Measurements from ENCODE around the gene NTM.
"Not testable (repeated sequence)": the region's sequence is repeated elsewhere in the genome, so short reads cannot be mapped to it uniquely, and the experiment has no call there.

The NTM gene

DNA sequence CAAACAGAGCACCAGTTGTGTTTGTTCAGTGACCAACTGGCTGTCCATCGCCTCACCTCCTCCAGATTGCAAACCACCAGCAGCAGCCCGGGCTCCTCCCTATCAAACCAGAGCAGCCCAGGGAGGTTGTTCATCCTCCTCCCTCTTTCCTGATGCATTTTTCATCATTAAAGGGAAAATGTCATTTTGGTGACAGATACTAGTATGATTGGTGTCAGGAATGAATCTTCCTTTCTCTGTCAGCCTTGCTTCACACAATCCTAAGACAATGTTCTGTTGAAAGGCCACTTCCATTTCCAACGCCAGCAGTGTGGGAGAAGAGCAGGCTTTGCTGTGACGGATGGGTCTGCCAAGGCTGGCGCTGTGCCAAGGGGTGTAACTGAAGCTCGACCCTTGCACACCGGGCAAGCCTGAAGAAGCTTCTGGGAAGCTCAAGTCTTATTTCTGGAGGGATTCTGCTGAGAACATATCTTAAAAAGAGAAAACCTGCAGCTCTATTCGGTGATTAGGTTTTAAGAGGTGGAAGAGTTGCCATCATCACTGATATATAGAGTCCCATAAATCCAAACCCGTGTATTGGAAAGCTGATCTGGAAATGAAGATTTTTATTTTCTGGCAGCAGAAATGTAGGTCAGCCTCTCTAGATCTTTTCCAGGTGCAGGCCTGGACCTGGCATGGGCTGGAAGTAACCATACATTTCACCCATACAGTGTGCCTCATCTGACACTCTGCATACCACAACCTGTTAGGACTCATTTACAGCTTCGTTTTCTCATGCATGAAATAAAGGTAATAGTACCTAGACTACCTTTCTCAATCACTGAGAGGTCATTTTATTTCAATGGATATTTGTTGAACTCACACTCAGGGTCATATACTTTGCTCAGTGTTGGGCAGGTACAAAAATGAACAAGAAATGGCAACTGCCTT is 524.5 kb downstream of the NTM start:
- DNase-seq (ENCODE audit: low spot score): no peak

DNA sequence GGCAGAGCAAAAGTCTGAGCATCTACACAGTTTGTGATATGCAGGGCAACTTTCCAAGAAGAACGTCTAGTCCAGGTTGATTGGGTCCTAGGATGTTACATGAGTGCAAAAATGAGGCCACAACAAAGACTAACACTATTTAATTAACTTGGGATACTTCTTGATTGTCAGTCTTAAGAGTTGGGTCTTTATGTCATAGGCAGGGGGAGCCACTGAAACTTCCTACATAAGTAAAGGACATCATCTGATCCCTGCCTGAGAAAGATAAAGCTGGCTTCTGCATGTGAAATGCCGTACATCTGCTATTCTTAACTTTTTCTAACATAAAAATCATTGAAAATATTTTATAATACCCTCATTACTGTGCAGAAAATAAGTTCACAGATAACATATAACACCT is 525.5 kb downstream of the NTM start:
- no peak for DNase-seq (ENCODE audit: low spot score)

DNA sequence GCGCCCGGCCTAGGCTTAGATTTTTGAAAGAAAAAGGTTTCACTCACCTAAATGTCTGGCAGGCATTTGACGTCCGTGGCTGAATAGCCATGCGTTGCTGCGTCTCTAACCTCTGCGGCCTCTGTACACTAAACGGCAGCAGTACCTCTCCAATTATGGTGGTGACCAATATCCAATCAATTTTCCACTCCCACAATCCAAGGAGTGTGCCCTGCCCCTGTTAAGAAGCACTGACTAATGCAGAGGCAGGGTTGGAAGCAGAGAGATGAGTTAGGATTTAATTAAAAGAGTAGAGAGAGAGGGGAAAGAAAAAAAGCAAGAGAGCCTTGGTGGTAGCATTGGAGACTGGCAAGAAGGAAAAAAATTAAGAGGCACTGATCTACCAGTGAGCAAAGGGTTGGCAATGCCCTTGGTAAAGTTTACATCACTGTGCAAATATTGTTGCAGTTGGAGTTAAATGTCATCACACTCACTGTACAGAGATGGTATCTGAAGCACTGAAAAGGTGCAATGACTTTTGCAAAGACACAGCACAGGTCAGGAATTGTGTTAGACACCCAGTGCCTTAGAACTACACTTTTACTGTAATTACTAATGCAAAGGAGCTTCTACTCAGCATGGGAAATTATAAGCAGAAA is 526.7 kb downstream of the NTM start:
- DNase-seq (ENCODE audit: low spot score): no peak

DNA sequence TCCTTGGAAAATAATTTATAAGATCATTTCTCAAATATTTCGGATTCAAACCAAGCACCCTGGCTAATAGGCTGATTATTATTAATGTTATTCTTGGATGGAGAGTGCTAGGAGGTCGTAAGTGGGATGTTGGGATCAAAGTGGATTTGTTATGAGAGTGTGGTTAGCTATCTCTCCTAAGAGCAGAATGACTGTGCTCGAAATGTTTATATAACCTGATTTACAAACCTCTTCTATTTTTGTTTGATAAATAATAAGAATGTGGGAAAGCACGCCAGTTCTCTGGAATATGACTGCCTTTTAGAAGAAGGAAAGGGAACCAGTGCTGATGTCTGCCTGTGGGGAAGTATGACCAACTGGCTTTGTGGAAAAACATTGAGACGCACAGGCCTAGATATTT is 527.5 kb downstream of the NTM start:
- DNase-seq (ENCODE audit: low spot score): no peak

DNA sequence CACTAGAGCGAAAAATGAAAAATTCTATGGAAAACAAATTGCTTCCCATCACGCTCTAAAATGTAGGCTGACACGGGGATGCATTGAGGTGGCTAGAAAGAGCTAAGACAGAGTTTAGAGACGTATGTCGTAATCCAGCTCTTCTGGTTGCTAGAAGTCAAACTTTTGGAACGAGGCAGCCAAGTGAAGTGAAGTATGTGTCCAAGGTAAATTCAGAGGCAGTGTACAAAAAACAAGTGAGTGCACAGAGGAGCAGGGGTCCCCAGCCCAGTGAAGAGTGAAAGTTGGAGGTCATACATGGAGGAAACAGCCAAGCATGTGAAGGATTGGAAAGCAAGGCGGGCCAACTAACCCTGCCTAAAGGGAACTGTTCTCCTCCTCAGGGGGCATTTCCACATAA is 528.5 kb downstream of the NTM start:
- no peak for DNase-seq (ENCODE audit: low spot score)

DNA sequence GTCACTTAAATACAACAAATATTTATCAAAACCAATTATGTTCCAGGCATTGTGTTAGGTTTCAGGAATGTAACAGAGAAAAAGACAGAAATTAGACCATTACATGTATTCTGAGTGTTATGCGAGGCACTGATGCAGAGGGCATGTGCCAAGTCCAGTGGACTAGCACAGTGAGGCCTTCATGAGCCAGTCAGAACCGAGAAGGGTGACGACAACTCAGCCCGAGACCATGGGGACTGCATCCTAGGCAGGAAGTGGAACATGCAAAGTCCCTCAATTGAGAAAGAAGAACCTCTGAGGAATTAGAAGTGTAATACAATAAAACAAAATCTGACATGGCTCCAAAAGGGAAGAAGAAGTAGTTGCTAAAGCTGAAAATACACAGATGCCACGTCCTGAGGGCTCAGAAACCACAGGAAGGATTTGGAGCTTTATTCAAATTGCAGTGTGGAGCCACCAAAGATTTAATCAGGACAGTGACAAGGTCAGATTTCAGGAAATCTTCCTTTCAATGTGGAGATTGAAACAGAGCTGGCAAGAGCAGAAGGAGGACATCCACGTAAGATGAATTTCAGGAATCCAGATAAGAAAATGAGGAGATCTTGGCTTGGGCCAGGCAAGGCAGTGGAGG is 529.6 kb downstream of the NTM start:
- DNase-seq (ENCODE audit: low spot score): no peak

DNA sequence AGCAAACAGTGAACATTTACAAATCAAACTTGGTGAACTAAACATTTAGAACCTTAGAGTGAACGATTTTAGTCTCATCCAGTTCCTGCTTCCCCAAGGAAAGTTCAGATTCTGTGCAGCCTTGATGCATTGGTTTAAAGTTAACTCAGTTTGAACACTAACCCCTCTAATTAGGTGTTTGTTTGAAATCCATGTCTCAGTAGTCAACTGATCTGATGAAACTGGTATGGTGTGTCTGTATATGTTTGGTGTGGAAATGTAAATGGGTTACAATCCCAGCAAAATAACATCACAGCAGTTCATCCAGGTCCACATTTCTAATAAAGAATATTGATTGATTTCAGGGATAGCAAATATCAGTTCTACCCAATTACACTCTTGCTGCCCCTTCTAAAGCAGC is 532.0 kb downstream of the NTM start:
- no peak for DNase-seq (ENCODE audit: low spot score)

DNA sequence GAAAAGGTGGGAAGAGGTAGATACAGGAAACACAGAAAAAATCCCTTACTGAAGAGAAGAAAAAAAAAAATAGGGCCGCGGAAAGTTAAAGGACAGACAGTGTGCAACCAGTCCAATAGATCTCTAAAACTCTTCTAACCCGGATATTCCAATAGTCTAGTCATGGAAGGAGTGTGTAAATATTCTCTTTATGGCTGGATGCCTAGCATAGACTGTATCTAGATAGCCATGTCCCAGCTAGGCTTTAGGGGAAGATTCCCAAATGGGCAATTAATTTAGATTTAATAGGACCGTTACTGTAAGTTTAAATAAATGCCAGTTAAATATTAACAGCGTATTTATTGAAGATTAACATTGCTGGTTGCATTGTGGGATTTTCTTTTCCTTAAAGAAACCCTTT is 532.7 kb downstream of the NTM start:
- no peak for DNase-seq (ENCODE audit: low spot score)

DNA sequence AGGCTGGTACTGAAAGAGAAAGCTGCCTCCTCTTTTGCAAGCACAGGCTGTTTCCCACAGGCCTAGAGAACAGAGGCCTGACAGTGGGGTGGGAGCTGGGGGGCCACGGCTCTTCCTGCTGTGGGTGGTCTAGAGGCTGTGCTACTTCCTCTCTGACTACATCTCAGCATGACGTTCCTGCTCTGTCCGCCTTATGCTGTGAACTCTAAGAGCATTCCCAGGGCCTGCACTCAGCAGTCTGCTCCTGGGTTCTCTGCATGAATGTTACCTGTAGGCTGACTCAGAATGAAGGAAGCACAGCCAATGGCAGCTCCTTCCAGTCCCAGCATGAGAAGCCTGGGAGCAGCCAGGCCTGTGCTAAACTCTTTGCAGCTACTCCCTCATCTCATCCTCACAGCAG is 534.3 kb downstream of the NTM start:
- no peak for DNase-seq (ENCODE audit: low spot score)

DNA sequence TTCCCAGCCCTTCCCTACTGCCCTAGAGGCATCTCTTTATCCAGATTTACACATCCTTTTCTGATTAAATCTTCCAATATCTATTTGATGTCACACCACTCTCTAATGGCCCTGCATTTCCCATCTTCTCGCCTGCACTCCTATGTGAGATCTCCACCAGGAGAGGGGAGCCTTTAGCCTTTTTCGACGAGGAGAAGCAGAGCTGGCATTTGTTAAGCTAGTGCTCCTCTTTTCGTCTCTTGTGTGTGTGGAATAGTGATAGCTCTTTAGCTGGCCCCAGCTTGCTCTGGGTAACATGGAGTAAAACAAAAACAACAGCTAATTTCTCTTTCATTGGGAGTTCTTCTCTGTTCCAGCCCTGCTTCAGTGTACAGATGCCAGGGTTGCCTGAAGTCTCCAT is 536.5 kb downstream of the NTM start:
- no peak for DNase-seq (ENCODE audit: low spot score)

DNA sequence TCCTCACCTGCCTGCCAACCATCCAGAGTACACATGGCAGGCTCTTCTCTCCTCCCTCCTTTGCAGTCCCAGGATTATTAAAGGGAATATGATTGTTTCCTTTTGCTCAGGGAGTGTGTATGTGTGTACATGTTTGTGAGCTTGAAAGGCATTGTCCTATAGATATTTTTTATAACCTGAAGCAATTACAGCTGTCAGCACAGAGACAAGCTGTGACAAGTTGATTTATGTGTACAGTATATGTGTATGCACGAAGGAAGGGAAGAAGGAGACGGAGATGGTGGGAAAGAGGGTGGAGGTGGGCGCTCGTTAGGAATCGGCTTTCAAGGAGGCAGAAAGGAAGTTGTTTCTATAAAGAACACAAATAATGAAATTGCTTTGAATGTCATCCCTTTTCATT is 537.0 kb downstream of the NTM start:
- no peak for DNase-seq (ENCODE audit: low spot score)

DNA sequence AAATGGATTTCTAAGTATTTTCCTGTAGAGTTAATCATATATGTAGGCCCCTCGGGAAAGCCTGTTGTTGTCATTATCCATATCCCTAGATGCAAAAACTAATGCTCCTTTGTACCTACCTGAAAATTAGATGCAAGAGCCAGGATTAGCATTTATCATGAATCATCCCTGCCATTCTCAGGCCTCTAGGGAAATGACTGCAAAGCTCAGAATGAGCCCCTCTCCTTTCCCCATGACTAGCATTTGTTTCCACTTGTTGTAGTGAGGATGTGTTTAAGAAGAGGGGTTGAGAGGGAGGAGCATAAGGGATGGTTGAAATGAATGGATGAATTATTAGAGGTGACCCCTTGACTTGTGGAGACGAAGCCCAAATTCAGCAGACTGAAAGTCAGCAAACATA is 537.9 kb downstream of the NTM start:
- no peak for DNase-seq (ENCODE audit: low spot score)

DNA sequence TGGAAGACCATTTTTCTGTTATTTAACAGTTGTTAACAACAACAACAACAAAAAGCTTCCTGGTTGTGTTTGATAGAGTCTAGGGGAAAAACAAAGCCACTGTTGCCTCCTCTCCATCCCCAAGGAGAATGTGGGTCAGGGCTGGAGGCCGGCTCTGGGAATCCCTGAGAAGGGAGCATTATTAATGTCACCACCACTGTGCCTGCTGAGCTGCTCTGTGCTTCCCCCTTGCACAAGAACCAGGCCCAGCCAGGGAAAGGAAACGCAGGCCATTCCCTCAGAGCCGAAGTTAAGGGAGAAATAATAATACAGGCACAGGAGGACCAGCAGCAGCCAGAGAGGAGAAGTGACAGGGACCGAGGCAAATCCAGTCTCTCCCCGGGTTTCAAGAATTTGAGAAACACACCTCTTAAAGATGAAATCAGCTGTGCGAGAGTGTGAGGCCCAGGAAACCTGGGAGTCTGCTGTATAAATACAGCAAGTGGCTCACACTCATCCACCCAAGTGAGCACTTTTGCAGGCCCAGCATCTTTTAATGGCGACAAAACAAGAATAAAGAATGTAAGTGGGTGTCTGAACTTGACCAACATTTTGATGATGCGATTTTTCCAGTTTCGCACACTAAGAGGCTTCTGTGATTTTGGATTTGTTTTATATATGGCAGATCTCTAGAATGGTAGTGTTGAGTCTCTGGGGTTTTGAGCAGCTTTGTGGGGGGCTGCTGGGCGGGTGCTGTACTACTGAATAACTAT is 539.2 kb downstream of the NTM start:
- no peak for DNase-seq (ENCODE audit: low spot score)

DNA sequence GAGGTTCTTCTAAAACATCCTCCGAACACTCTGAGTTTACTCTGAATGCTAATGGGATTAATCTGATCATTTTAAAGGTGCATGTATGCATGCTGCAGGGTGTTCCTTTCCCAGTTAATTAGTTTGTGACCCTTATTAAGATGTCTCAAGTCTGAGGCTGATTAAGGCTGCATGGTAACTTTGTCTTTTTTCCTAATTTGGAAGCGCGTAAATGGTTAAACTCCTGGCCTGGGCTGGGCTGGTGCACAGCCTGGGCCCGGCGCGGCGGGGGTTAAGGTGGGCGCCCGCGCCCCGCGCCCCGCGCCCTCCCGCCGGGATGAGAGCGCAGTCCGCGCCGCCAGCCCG is 539.7 kb downstream of the NTM start:
- no peak for DNase-seq (ENCODE audit: low spot score)

DNA sequence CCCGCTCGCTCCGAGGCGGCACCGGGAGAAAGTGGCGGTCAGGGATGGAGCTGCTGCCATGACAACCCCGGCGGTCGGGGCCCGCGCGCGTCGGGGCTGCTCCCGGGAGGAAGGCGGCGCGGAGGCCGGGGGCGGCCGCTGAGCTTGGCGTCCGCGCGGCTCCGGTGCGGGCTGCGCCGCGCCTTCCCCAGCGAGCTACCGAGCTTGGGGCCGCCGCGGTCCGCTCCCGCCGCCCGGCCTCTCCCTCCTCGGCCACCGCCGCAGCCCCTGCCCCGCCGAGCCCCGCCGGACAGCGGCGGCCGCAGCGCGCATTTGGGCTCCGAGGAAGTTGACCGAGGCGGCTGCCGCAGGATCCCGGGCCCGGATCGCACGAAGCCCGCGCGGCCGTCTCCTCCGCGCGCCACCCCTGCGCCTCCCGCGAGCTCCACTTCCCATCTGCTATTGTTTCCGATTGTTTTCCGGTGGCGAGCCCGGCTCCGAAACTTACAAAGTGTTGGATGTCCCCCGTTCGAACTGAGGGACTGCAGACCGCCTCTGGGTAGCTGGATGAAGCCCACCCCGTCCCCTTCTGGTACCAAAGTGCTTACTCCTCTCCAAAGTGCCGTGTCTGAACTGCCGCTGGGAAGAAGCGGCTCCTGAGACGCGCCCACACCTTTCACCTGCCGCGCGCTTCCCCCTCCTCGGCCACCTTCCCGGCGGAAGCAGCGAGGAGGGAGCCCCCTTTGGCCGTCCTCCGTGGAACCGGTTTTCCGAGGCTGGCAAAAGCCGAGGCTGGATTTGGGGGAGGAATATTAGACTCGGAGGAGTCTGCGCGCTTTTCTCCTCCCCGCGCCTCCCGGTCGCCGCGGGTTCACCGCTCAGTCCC is 540.3 kb downstream of the NTM start:
- DNase-seq (ENCODE audit: low spot score): no peak

DNA sequence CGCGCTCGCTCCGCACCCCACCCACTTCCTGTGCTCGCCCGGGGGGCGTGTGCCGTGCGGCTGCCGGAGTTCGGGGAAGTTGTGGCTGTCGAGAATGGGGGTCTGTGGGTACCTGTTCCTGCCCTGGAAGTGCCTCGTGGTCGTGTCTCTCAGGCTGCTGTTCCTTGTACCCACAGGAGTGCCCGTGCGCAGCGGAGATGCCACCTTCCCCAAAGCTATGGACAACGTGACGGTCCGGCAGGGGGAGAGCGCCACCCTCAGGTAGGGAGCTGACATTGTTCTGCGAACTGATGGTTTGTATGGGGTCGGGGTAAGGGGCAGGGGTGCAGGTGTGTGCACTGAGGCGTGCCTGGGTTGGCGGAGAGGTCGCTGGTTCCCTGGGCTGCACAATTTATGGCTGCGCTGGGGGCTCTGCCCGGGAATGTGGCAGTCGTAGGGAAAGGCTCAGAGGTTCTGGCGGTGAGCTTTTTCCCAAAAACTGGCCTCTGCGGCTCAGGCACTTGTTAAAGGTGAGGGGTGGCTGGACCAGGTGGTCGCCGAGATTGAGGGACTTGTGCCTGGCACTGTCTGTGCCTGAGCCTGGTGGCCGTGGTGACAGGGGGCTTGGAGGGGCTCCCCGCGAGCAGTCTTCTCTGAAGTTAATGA is 541.1 kb downstream of the NTM start:
- not testable (repeated sequence) for DNase-seq (ENCODE audit: low spot score)

DNA sequence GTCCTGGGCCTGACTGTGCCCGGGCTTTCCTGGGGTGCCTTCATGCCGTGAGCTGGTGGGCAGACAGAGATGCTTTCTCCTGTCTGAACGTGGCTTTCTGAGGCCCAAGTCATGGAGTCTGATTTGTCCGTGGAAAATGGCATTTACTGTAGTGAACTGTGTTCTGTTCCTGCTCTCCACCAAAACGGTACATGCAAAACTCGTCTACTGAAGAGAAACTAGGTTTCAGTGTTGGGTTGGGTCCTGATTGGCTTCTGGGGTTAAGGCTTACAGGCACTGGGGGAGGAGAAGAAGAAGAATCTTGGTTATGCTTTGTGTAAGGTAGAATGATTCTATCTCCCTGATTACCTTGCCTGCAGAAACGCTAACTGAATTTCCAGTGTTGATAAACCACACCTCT is 541.7 kb downstream of the NTM start:
- no peak for DNase-seq (ENCODE audit: low spot score)

DNA sequence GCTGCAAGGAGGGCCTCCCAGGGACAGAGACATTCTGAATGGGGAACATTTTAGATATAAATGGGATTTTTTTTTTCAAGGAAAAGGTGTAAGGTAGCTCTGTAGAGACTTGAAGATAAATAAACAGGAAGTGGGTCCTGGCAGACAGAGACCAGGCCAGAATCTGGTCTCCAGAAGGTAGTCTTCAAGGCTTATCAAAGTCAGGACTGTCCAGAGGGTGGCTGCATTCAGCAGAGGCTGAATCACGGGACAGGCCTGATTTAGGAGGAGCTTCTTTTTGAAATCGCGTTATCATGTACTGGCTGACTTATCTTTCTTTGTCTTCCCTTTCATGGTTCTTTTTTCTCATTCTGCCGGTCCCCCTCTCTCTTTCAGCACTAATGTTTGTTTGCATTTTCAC is 542.9 kb downstream of the NTM start:
- no peak for DNase-seq (ENCODE audit: low spot score)

DNA sequence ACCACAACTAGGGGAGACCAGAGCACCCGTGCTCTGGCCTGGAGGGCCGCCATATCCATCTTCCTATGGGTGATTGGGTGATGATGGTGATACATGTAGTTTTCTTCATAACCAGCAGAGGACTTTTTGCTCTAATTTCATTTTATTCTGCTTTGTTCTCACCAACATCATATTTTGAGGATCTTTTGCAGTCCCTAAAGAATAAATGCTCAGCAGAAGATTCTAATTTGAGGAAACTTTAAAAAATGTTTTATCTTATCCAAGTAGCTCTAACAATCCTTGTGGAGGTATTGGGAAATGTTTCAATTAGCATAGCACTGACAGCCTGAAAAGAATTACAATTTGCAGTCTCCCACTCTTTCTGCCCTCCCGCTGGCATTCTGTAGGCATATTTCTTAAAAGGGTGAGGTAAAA is 544.0 kb downstream of the NTM start:
- DNase-seq (ENCODE audit: low spot score): no peak

DNA sequence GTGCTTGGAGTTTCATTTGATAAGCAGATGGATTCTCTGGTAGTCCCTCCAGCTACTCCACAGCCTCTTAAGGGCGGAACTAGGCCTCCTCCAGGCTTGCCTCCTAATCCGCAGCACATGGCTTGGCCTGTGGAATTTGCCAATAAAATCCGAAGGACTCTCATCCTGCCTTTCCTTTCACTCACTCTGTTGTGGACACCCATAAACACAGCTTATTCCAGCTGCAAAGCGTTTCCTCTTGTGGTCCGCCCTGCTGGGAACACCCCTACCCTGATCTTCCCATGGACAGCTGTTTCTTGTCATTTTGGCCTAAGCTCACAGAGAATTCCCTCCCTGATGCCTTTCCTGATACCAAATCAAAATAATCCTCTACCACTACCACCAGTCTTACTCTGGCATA is 546.2 kb downstream of the NTM start:
- DNase-seq (ENCODE audit: low spot score): no peak
